ENCODE results near the gene NOMO2. TPM values are rescaled to one million over a fixed set of nuclear protein-coding genes. Genes with fewer than 3 reads are reported as not detected.
"Not testable (repeated sequence)": the region's sequence is repeated elsewhere in the genome, so short reads cannot be mapped to it uniquely, and the experiment has no call there.

Gene NOMO2
- total RNA-seq, 1 donor from 2014 or later: 111 TPM

- H3K4me1 Mint-ChIP-seq (ENCODE audit: low read depth); DNase-seq (ENCODE audit: low spot score); intact Hi-C loops (cut with micrococcal nuclease); H3K9me3 Mint-ChIP-seq; H3K36me3 Mint-ChIP-seq (ENCODE audit: low read depth); H3K27me3 Mint-ChIP-seq (ENCODE audit: insufficient read depth); H3K4me3 Mint-ChIP-seq; H3K27ac Mint-ChIP-seq: not testable (repeated sequence)
Observed at GRCh38 chr16:18591441-18591840, 29.5 kb upstream of the NOMO2 start.

- intact Hi-C loops (cut with micrococcal nuclease); H3K9me3 Mint-ChIP-seq; H3K27me3 Mint-ChIP-seq (ENCODE audit: insufficient read depth); H3K36me3 Mint-ChIP-seq (ENCODE audit: low read depth); H3K4me3 Mint-ChIP-seq; H3K27ac Mint-ChIP-seq; DNase-seq (ENCODE audit: low spot score); H3K4me1 Mint-ChIP-seq (ENCODE audit: low read depth): not testable (repeated sequence)
Observed at GRCh38 chr16:18589806-18590205, 27.9 kb upstream of the NOMO2 start.

GRCh38 chr16:18586560-18587540 lies 25.0 kb upstream of the NOMO2 start:
- H3K9me3 Mint-ChIP-seq; H3K27ac Mint-ChIP-seq; H3K36me3 Mint-ChIP-seq (ENCODE audit: low read depth); DNase-seq (ENCODE audit: low spot score); H3K4me1 Mint-ChIP-seq (ENCODE audit: low read depth); H3K4me3 Mint-ChIP-seq; H3K27me3 Mint-ChIP-seq (ENCODE audit: insufficient read depth); intact Hi-C loops (cut with micrococcal nuclease): not testable (repeated sequence)

GRCh38 chr16:18585789-18586188 lies 23.9 kb upstream of the NOMO2 start:
- H3K4me1 Mint-ChIP-seq (ENCODE audit: low read depth); intact Hi-C loops (cut with micrococcal nuclease); H3K27ac Mint-ChIP-seq; DNase-seq (ENCODE audit: low spot score); H3K4me3 Mint-ChIP-seq; H3K27me3 Mint-ChIP-seq (ENCODE audit: insufficient read depth); H3K9me3 Mint-ChIP-seq; H3K36me3 Mint-ChIP-seq (ENCODE audit: low read depth): not testable (repeated sequence)

- no peak overlapping the region for H3K4me3 Mint-ChIP-seq
- H3K27ac Mint-ChIP-seq: no peak overlapping the region
- no peaks in the 10 kb centered on the region for H3K27me3 Mint-ChIP-seq (ENCODE audit: insufficient read depth)
- DNase-seq (ENCODE audit: low spot score): no peak
- intact Hi-C loops (cut with micrococcal nuclease): no loop called here
- no peaks in the 10 kb centered on the region for H3K4me1 Mint-ChIP-seq (ENCODE audit: low read depth)
- H3K9me3 Mint-ChIP-seq: no peaks in the 10 kb centered on the region
- no peaks in the 10 kb centered on the region for H3K36me3 Mint-ChIP-seq (ENCODE audit: low read depth)
Observed at GRCh38 chr16:18582902-18583301, 21.0 kb upstream of the NOMO2 start.

DNA sequence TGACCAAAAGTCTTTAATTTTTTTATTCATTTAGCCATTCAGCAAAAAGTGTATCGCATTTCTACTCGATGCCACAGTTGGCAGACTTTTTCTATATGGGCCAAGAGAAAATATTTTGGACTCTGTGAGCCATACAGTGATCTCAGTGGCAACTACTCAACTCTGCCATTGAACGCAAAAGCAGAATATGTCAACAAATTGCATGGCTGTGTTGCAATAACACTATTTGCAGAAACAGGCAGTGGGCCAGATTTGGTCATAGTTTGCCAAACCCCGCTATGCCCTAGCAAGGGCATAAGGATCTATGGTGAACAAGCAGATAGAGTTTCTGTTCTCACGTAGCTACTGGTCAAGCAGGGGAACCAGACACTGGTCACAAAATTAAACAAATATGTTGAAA lies 18.5 kb upstream of the NOMO2 start:
- H3K36me3 Mint-ChIP-seq (ENCODE audit: low read depth); H3K27ac Mint-ChIP-seq; H3K9me3 Mint-ChIP-seq; DNase-seq (ENCODE audit: low spot score); H3K4me3 Mint-ChIP-seq; H3K27me3 Mint-ChIP-seq (ENCODE audit: insufficient read depth); intact Hi-C loops (cut with micrococcal nuclease); H3K4me1 Mint-ChIP-seq (ENCODE audit: low read depth): not testable (repeated sequence)

GRCh38 chr16:18579261-18579660 lies 17.4 kb upstream of the NOMO2 start:
- H3K9me3 Mint-ChIP-seq; intact Hi-C loops (cut with micrococcal nuclease); H3K27ac Mint-ChIP-seq; H3K27me3 Mint-ChIP-seq (ENCODE audit: insufficient read depth); H3K4me3 Mint-ChIP-seq; H3K4me1 Mint-ChIP-seq (ENCODE audit: low read depth); DNase-seq (ENCODE audit: low spot score); H3K36me3 Mint-ChIP-seq (ENCODE audit: low read depth): not testable (repeated sequence)

- H3K36me3 Mint-ChIP-seq (ENCODE audit: low read depth); H3K4me3 Mint-ChIP-seq; DNase-seq (ENCODE audit: low spot score); H3K27me3 Mint-ChIP-seq (ENCODE audit: insufficient read depth); H3K4me1 Mint-ChIP-seq (ENCODE audit: low read depth); H3K9me3 Mint-ChIP-seq; H3K27ac Mint-ChIP-seq; intact Hi-C loops (cut with micrococcal nuclease): not testable (repeated sequence)
Observed at GRCh38 chr16:18577942-18578341, 16.0 kb upstream of the NOMO2 start.

DNA sequence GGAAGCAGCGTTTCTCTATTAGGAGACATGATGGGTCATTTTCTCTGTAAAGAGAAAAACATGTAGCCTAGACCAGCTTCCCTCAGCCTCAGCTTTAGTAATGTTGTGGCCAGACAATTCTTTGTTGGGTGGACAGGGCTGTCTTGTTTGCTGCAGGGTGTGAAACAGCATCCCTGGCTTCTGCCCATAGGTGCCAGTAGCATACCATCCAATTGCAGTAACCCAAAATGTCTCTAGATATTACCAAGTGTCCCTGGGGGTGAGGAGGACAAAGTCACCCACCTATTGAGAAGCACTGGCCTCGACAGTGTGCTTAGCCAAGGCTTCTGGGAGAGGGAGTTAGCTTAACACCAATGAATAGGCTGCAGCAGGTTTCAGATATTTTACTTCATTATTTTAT lies 14.0 kb upstream of the NOMO2 start:
- H3K4me1 Mint-ChIP-seq (ENCODE audit: low read depth); H3K9me3 Mint-ChIP-seq; H3K27ac Mint-ChIP-seq; H3K4me3 Mint-ChIP-seq; DNase-seq (ENCODE audit: low spot score); H3K36me3 Mint-ChIP-seq (ENCODE audit: low read depth); intact Hi-C loops (cut with micrococcal nuclease); H3K27me3 Mint-ChIP-seq (ENCODE audit: insufficient read depth): not testable (repeated sequence)

DNA sequence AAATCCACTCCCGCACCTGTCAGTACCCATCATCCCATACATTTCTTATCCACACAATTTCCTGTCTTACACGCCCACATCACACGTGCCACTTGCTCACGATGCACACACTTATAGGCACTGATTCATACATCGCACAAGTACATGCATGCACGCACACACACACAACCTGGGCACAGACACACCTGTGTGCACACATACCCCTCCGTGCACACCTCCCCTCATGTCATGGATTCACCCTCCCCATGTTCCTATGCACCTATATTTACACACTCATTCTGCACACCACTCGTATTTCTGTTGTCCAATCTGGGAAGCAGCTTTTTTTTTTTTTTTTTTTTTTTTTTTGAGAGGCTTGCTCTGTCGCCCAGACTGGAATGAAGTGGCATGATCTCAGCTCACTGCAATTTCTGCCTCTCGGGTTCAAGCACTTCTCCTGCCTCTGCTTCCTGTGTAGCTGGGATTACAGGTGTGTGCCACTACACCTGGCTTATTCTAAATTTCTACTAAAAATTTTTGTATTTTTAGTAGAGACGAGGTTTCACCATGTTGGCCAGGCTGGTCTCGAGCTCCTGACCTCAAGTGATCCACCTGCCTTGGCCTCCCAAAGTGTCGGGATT lies 13.5 kb upstream of the NOMO2 start:
- DNase-seq (ENCODE audit: low spot score); H3K27ac Mint-ChIP-seq; H3K9me3 Mint-ChIP-seq; H3K27me3 Mint-ChIP-seq (ENCODE audit: insufficient read depth); H3K36me3 Mint-ChIP-seq (ENCODE audit: low read depth); H3K4me3 Mint-ChIP-seq; H3K4me1 Mint-ChIP-seq (ENCODE audit: low read depth); intact Hi-C loops (cut with micrococcal nuclease): not testable (repeated sequence)

DNA sequence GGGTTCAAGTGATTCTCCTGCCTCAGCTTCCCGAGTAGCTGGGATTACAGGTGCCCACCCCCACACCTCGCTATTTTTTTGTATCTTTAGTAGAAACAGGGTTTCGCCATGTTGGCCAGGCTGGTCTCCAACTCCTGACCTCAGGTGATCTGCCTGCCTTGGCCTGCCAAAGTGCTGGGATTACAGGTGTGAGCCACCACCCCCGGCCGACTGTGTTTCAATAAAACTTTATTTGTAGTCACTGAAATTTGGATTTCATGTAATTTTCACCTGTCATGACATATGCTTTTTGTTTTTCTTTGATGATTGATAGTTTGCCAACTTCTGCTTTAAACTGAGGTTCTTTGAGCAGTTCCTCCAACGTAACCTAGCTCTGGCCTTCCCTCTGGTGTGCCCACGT lies 12.0 kb upstream of the NOMO2 start:
- H3K36me3 Mint-ChIP-seq (ENCODE audit: low read depth); H3K4me3 Mint-ChIP-seq; H3K9me3 Mint-ChIP-seq; intact Hi-C loops (cut with micrococcal nuclease); H3K27ac Mint-ChIP-seq; H3K27me3 Mint-ChIP-seq (ENCODE audit: insufficient read depth); H3K4me1 Mint-ChIP-seq (ENCODE audit: low read depth); DNase-seq (ENCODE audit: low spot score): not testable (repeated sequence)

DNA sequence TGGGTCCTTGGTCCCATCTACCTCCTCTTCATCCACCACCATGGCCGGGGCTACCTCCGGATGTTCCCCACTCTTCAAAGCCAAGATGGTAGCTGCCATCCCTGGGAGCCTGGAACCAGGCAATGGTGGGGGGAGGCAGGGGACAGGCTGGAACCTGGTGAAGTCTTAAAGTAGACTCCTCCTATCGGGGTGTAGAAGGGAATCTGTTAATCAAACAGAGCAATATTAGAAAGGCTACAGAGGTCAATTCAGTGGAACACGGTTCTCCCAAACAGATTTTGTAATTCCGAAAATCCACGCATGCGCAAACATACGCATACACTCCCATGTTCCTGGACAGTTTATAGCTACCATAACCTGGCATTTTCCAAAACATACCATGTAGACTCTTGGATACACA lies 11.1 kb upstream of the NOMO2 start:
- H3K36me3 Mint-ChIP-seq (ENCODE audit: low read depth); H3K4me3 Mint-ChIP-seq; H3K27me3 Mint-ChIP-seq (ENCODE audit: insufficient read depth); intact Hi-C loops (cut with micrococcal nuclease); H3K27ac Mint-ChIP-seq; H3K4me1 Mint-ChIP-seq (ENCODE audit: low read depth); H3K9me3 Mint-ChIP-seq; DNase-seq (ENCODE audit: low spot score): not testable (repeated sequence)

- H3K9me3 Mint-ChIP-seq; H3K27me3 Mint-ChIP-seq (ENCODE audit: insufficient read depth); intact Hi-C loops (cut with micrococcal nuclease); H3K27ac Mint-ChIP-seq; H3K4me1 Mint-ChIP-seq (ENCODE audit: low read depth); H3K36me3 Mint-ChIP-seq (ENCODE audit: low read depth); DNase-seq (ENCODE audit: low spot score); H3K4me3 Mint-ChIP-seq: not testable (repeated sequence)
Observed at GRCh38 chr16:18571307-18571850, 9.5 kb upstream of the NOMO2 start.
